Gastroesophageal sphincter (tissue), 4 donors: ENCODE results near the gene VPS39. TPM values are rescaled to one million over a fixed set of nuclear protein-coding genes. Genes with fewer than 3 reads are reported as not detected.

Experiments
- ATAC-seq: fragments of 150-250 bp; one replicate; pipeline ENCODE4 v1.9.1; 2016; ENCODE audit warnings: mild to moderate bottlenecking, moderate library complexity
- H3K27ac ChIP-seq, 4 donors: fragments of 200-600 bp; sonication (generic) in 3 of 4; 1 replicate in 3 of 4; 2 replicates in 1 of 4; pipeline ENCODE4 v1.5.1; 2016 to 2019
- H3K27me3 ChIP-seq: fragments of 200-600 bp; sonication (generic); one replicate; pipeline ENCODE4 v1.5.1; 2019
- H3K36me3 ChIP-seq, 2 donors: fragments of 200-600 bp; sonication (generic); one replicate each; pipeline ENCODE4 v1.5.1; 2019; ENCODE audit warnings: control low read depth in 1 of 2
- H3K4me1 ChIP-seq, 3 donors: fragments of 200-600 bp; sonication (generic); 1 replicate in 2 of 3; 2 replicates in 1 of 3; pipeline ENCODE4 v1.5.1; 2016 to 2019; ENCODE audit warnings: control low read depth in 2 of 3
- H3K4me3 ChIP-seq, 2 donors: fragments of 200-600 bp; sonication (generic); one replicate each; pipeline ENCODE4 v1.5.1; 2019; ENCODE audit warnings: mild to moderate bottlenecking in 1 of 2, moderate library complexity in 1 of 2
- H3K9me3 ChIP-seq, 3 donors: fragments of 200-600 bp; sonication (generic); one replicate each; pipeline ENCODE4 v1.5.1; 2017 to 2019; ENCODE audit warnings: control low read depth in 2 of 3
- CTCF ChIP-seq, 4 experiments: fragments of 200-600 bp in 2 of 4; fragments of 450-650 bp in 2 of 4; sonication (generic) in 1 of 4; IDR thresholded peaks; one replicate each; pipeline ENCODE4 v1.5.1; 2017 to 2019; ENCODE audit warnings: antibody characterized with exemption in 4 of 4, mild to moderate bottlenecking in 2 of 4, moderate library complexity in 2 of 4
- EP300 ChIP-seq: sonication (generic); formaldehyde crosslinking; IDR thresholded peaks from one replicate; pipeline ENCODE4 v1.6.1; 2017; ENCODE audit warnings: antibody characterized with exemption, mild to moderate bottlenecking
- POLR2A ChIP-seq, 2 donors: fragments of 450-650 bp; IDR thresholded peaks; one replicate each; pipeline ENCODE4 v1.6.1; 2017; ENCODE audit warnings: antibody characterized with exemption in 2 of 2, mild to moderate bottlenecking in 2 of 2, moderate library complexity in 1 of 2
- POLR2AphosphoS5 ChIP-seq: sonication (generic); formaldehyde crosslinking; IDR thresholded peaks from one replicate; pipeline ENCODE4 v1.6.1; 2017; ENCODE audit warnings: antibody characterized with exemption
- WGBS, 2 donors: methylation state at CpG; one replicate each; pipeline ENCODE4 v1.1.5; 2018; ENCODE audit warnings: low coverage in 1 of 2; 5-methylcytosine and 5-hydroxymethylcytosine counted together
- total RNA-seq, 4 donors: library from RNA; depleted of rRNA; stranded (reverse); fragments of >200 nt; gene quantifications; one replicate each; pipeline ENCODE4 v1.1.0, GENCODE V29; 2016

VPS39 gene
- total RNA-seq, 4 donors from 2014 or later = 53.5 to 104 (median 76.6) TPM

- Histone ChIP-seq H3K27ac (no peak overlapping the region), H3K4me3 (no peak overlapping the region), H3K4me1 (no peaks in the 10 kb centered on the region), H3K9me3 (no peaks in the 10 kb centered on the region), H3K27me3 (no peaks in the 10 kb centered on the region), H3K36me3 (peaks cover 0 to 100% of the 10 kb centered on the region in 2 donors)
- no peak for ATAC-seq
- no peak for TF ChIP-seq EP300
- no peak for TF ChIP-seq CTCF (IDR thresholded peaks at IDR 0.05)
- TF ChIP-seq POLR2AphosphoS5 = no peak
- no peak for TF ChIP-seq POLR2A (IDR thresholded peaks at IDR 0.05)
- 80 to 86% methylated on average over 1 to 5 of the region's 5 CpGs for WGBS, 2 donors
Observed at GRCh38 chr15:42172475-42172874, 35.6 kb downstream of the VPS39 start.

DNA sequence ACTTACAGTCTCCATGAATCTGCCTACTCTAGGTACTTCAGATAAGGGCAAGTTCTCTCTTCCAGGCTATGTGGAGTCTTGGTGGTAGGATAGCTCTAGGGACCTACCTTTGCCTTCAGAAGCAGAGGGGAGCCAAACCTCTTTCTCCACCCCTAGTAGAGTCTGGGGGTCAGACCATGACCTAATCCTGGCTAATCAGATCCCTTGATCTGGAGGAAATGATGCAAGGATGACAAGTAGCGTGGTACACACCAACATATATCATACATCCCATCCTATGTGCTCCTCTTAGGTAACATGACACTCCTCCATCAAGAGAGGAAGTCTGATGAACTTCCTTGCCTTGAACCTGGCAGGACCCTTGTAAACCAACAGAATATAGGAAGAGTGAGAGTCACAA is 36.3 kb downstream of the VPS39 start:
- Histone ChIP-seq H3K27ac (no peak overlapping the region), H3K4me3 (no peak overlapping the region), H3K4me1 (no peaks in the 10 kb centered on the region), H3K9me3 (no peaks in the 10 kb centered on the region), H3K36me3 (peaks cover 0 to 100% of the 10 kb centered on the region in 2 donors), H3K27me3 (no peaks in the 10 kb centered on the region)
- ATAC-seq = no peak
- WGBS, 2 donors = 75% methylated on average over 1 of the region's 1 CpG
- no peak for TF ChIP-seq CTCF (IDR thresholded peaks at IDR 0.05)
- TF ChIP-seq POLR2AphosphoS5 = no peak
- TF ChIP-seq POLR2A (IDR thresholded peaks at IDR 0.05) = no peak
- no peak for TF ChIP-seq EP300

DNA sequence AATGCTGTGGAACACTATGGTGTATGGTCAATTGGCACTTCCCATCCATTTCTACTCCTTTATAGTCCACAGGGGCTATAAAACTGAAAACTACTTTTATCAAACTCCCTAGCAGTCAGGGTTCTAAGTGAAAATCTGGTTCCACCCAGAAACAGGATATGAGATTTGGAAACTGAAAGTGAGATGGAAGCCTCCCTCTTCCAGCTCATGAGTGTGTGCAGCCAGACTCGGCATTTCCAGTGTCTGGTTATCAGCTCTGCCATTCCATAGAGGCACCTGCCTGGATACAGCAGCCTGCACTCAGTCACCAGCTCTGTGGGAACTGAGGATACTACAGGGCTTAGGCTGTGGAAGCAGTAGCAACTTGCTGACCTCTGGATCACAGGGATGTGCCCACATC is 37.0 kb downstream of the VPS39 start:
- H3K27ac ChIP-seq = no peak overlapping the region
- no peaks in the 10 kb centered on the region for H3K4me1 ChIP-seq
- H3K9me3 ChIP-seq = no peaks in the 10 kb centered on the region
- H3K27me3 ChIP-seq = no peaks in the 10 kb centered on the region
- TF ChIP-seq EP300 (no peak), POLR2A (IDR thresholded peaks at IDR 0.05) (no peak), POLR2AphosphoS5 (no peak), CTCF (IDR thresholded peaks at IDR 0.05) (no peak)
- no peak overlapping the region for H3K4me3 ChIP-seq
- ATAC-seq = no peak
- 60% methylated on average over 1 of the region's 1 CpG; no CpG with 5 or more reads in 1 of the 2 donors for WGBS, 2 donors
- peaks cover 0 to 100% of the 10 kb centered on the region in 2 donors for H3K36me3 ChIP-seq

DNA sequence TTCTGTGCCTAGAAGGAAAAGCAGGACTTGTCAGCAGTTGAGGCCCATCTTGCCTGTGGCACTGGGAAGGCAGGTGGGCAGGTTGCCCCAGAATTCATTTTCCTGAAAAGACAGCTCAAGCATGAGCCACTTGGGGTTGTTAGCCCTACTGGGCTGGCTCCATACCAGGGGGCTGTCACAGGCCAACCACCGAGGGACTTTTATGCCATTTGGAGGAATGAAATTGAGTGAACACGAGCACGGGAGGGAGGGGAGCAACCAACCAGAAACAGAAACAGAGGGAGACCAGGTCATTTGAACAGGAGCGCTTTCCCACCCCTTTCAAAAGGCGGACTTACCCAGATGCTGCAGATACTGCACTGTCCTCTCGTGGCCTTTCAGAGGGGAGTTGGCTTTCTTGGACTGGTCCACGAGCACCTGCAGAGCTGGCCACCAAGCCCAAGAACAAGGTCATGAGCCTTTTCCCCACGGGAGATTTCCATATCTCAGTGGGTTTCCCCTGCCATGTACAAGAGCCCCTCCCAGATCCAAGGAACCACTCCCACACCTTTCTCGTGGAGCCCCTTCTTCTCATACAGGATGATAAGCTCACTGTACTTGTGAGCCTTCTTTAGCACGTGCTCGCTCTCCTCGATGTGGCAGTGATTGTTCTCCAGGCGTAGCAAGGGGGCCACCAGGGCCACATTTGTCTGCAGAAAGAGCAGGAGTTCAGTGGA is 41.7 kb downstream of the VPS39 start:
- no peak for ATAC-seq
- H3K27me3 ChIP-seq = no peaks in the 10 kb centered on the region
- H3K9me3 ChIP-seq = no peaks in the 10 kb centered on the region
- WGBS, 2 donors = 84 to 90% methylated on average over 5 to 6 of the region's 13 CpGs
- H3K4me1 ChIP-seq = no peaks in the 10 kb centered on the region
- peaks cover 0 to 100% of the 10 kb centered on the region in 2 donors for H3K36me3 ChIP-seq
- no peak overlapping the region for H3K27ac ChIP-seq
- TF ChIP-seq CTCF (IDR thresholded peaks at IDR 0.05) (no peak), POLR2AphosphoS5 (no peak), POLR2A (IDR thresholded peaks at IDR 0.05) (no peak), EP300 (no peak)
- H3K4me3 ChIP-seq = no peak overlapping the region

DNA sequence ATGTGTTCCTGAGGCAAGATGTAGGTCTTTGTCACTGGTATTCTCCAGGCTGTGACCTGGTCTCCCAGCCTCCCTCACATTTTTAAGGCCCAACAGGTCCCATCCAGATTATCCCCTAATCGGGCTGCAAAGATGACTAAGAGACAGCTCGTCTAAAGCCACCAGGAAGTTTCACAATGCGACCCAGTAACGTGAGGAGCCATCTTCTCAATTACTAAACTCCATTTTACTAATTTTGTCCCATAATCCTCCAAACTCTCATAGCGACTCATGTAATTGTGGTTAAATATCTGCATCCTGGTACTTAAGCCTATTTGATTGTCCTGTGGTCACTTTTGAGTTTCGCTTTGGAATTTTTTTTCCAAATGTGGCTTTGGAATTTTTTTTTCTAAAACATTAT is 43.0 kb downstream of the VPS39 start:
- WGBS, 2 donors = 89 to 92% methylated on average over 5 to 6 of the region's 6 CpGs
- Histone ChIP-seq H3K27ac (no peak overlapping the region), H3K4me3 (no peak overlapping the region), H3K36me3 (peaks cover 0 to 100% of the 10 kb centered on the region in 2 donors), H3K9me3 (no peaks in the 10 kb centered on the region), H3K4me1 (no peaks in the 10 kb centered on the region), H3K27me3 (no peaks in the 10 kb centered on the region)
- TF ChIP-seq CTCF (IDR thresholded peaks at IDR 0.05) (no peak), EP300 (no peak), POLR2A (IDR thresholded peaks at IDR 0.05) (no peak)
- ATAC-seq = no peak
